Erythroblast (primary cell): ENCODE measurements around the gene RPL22L1.

Experiments used
- DNase-seq, 2 experiments: peaks; one replicate each; lab custom pipeline; 2025; lab: John Stamatoyannopoulos, UW
- GATA1 ChIP-seq: IDR thresholded peaks from 2 replicates; pipeline ENCODE4 v1.6.1; 2011; ENCODE audit warnings: low read depth, mild to moderate bottlenecking, control low read depth, low read length, moderate library complexity
- POLR2A ChIP-seq: IDR thresholded peaks from 2 replicates; pipeline ENCODE4 v1.6.1; 2011; ENCODE audit warnings: mild to moderate bottlenecking, low read length

RPL22L1 gene

GRCh38 chr3:170816841-170817240 lies 53.2 kb downstream of the RPL22L1 start:
- no peak for DNase-seq

GRCh38 chr3:170816341-170816740 lies 53.7 kb downstream of the RPL22L1 start:
- no peak for TF ChIP-seq POLR2A
- TF ChIP-seq GATA1: no peak
- DNase-seq: no peak

More at GRCh38 chr3:170816841-170817240, 53.2 kb downstream of the RPL22L1 start:
- TF ChIP-seq GATA1 (no peak), POLR2A (no peak)

GRCh38 chr3:170815936-170816335 lies 54.1 kb downstream of the RPL22L1 start:
- no peak for DNase-seq
- no peak for TF ChIP-seq GATA1
- TF ChIP-seq POLR2A: no peak

GRCh38 chr3:170815340-170815739 lies 54.7 kb downstream of the RPL22L1 start:
- TF ChIP-seq POLR2A (no peak), GATA1 (no peak)
- DNase-seq: no peak
